Mononuclear cell (primary cell): ENCODE measurements around the gene SLC35F3. TPM values are rescaled to one million over a fixed set of nuclear protein-coding genes. Genes with fewer than 3 reads are reported as not detected.
"Not testable (repeated sequence)": the region's sequence is repeated elsewhere in the genome, so short reads cannot be mapped to it uniquely, and the experiment has no call there.

Source experiments
- H3K27me3 ChIP-seq: 2 replicates; pipeline ENCODE4 v1.6.0; 2011; ENCODE audit warnings: low read length, control low read depth; ENCODE audit not compliant: insufficient read depth
- H3K4me1 ChIP-seq: 2 replicates; pipeline ENCODE4 v1.5.1; 2011; ENCODE audit warnings: mild to moderate bottlenecking, low read length, control low read depth; ENCODE audit not compliant: insufficient read depth
- H3K4me3 ChIP-seq: 2 replicates; pipeline ENCODE4 v1.5.1; 2011; ENCODE audit warnings: mild to moderate bottlenecking, low read length, moderate library complexity
- H3K9me3 ChIP-seq: 2 replicates; pipeline ENCODE4 v1.5.1; 2011; ENCODE audit warnings: low read depth, mild to moderate bottlenecking, control low read depth, low read length
- total RNA-seq: library from RNA; depleted of rRNA; stranded (reverse); fragments of >200 nt; gene quantifications from one replicate; pipeline ENCODE4 v1.2.3, GENCODE V29; 2012

The SLC35F3 gene
- total RNA-seq, 1 donor: not detected

- H3K4me1 ChIP-seq: peaks cover 10% of the 10 kb centered on the region
- no peak overlapping the region for H3K4me3 ChIP-seq
- H3K27me3 ChIP-seq: no peaks in the 10 kb centered on the region
- no peaks in the 10 kb centered on the region for H3K9me3 ChIP-seq
These were observed 335.0 kb downstream of the SLC35F3 start for GRCh38 chr1:234239515-234239914.

DNA sequence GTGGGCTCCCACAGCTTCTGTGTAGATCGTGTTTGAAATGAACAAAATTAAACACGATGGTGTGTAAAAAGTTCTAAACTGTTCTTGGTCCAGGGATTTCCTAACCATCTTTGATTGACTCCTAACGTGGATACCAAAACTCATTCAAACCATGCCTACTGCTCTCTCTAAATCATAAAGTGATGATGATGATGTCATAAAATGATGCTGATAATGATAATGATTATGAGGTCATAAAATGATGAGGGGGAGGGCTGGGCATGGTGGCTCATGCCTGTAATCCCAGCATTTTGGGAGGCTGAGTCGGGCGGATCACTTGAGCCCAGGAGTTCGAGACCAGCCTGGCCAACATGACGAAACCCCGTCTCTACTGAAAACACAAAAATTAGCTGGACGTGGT is 335.5 kb downstream of the SLC35F3 start:
- H3K4me1 ChIP-seq: peaks cover 10% of the 10 kb centered on the region
- no peaks in the 10 kb centered on the region for H3K9me3 ChIP-seq
- H3K27me3 ChIP-seq: no peaks in the 10 kb centered on the region
- no peak overlapping the region for H3K4me3 ChIP-seq

- no peaks in the 10 kb centered on the region for H3K9me3 ChIP-seq
- no peak overlapping the region for H3K4me3 ChIP-seq
- peaks cover 10% of the 10 kb centered on the region for H3K4me1 ChIP-seq
- H3K27me3 ChIP-seq: no peaks in the 10 kb centered on the region
These were observed 336.2 kb downstream of the SLC35F3 start for GRCh38 chr1:234240680-234241079.

DNA sequence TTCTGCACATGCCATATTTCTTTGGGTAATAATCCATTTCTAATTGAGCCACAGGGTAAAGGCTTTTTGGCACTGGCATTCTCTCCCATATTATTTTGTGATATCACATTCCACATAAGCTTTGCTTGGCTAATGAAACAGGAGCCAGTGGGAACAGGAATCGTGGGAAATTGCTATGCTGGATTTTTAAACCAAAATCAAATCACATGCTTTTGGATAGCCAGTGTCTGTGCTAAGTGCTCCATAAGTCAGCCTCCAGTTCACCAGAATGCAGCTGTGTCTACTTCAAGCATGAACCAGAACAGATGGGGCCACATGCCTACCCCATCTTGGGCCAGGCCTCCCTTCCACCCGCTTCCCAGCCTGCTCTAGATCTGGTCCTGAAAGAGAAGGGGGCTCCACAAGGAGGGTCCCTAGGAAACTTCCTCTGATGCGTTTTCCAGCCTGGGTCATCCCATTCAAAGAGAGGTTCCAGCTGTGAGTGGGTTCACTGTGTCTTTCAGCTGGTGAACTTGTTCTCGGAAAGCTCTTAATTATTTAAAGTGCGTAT is 337.5 kb downstream of the SLC35F3 start:
- Histone ChIP-seq H3K27me3 (no peaks in the 10 kb centered on the region), H3K4me3 (no peak overlapping the region), H3K4me1 (peaks cover 10% of the 10 kb centered on the region), H3K9me3 (no peaks in the 10 kb centered on the region)

GRCh38 chr1:234243521-234244260 is 339.2 kb downstream of the SLC35F3 start:
- Histone ChIP-seq H3K4me3 (no peak overlapping the region), H3K4me1 (peaks cover 10% of the 10 kb centered on the region)

DNA sequence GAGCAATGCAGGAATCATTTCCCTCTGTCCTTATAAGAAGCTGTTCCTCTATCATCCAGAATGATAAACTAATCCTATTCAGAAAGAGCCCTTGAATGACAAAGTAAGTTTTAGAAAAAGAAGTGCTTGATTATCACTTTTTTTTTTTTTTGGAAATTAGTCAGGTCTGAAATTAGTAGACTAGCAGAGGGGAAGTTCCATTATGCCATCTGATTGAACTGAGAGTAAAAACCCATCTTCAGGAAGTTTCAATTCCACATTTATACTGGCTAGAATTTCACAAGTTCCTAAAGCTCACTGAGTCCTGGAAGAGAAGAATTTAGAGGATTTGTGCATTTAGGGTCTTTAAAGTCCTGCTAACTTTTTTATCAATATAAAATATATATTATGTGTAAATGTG is 340.0 kb downstream of the SLC35F3 start:
- H3K4me1 ChIP-seq: peaks cover 10% of the 10 kb centered on the region
- no peak overlapping the region for H3K4me3 ChIP-seq
- no peaks in the 10 kb centered on the region for H3K9me3 ChIP-seq
- no peaks in the 10 kb centered on the region for H3K27me3 ChIP-seq

More at GRCh38 chr1:234243521-234244260, 339.2 kb downstream of the SLC35F3 start:
- no peaks in the 10 kb centered on the region for H3K9me3 ChIP-seq
- no peaks in the 10 kb centered on the region for H3K27me3 ChIP-seq

GRCh38 chr1:234246638-234247116 is 342.2 kb downstream of the SLC35F3 start:
- Histone ChIP-seq H3K4me3 (no peak overlapping the region), H3K4me1 (peaks cover 10% of the 10 kb centered on the region), H3K27me3 (no peaks in the 10 kb centered on the region), H3K9me3 (no peaks in the 10 kb centered on the region)

DNA sequence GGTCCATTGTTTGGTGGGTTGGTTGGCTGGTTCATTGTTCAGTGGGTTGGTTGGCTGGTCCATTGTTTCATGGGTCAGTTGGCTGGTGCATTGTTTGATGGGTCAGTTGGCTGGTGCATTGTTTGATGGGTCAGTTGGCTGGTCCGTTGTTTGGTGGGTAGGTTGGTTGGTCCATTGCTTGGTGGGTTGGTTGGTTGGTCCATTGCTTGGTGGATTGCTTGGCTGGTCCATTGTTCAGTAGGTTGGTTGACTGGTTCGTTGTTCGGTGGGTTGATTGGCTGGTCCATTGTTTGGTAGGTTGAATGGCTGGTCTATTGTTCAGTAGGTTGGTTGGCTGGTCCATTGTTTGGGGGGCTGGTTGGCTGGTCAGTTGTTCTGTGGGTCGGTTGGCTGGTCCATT is 343.3 kb downstream of the SLC35F3 start:
- peaks cover 10% of the 10 kb centered on the region for H3K4me1 ChIP-seq
- not testable (repeated sequence) for H3K27me3 ChIP-seq, H3K4me3 ChIP-seq, H3K9me3 ChIP-seq

DNA sequence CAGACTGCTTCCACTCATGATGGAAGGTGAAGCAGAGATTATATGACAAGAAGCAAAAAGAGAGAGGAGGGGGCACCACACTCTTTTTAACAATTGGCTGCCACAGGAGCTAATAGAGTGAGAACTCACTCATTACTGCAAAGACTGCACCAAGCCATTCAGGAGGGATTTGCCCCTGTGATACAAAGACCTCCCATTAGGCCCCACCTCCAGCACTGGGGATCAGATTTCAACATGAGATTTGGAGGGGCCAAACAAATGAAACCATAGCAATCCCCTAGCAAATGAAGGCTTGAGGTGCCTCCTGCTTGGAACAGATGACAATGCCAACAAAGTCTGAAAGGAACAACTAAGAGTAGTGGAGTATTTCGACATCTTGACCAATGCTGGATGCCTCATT is 346.3 kb downstream of the SLC35F3 start:
- Histone ChIP-seq H3K4me1 (no peaks in the 10 kb centered on the region), H3K9me3 (no peaks in the 10 kb centered on the region), H3K4me3 (no peak overlapping the region), H3K27me3 (no peaks in the 10 kb centered on the region)

DNA sequence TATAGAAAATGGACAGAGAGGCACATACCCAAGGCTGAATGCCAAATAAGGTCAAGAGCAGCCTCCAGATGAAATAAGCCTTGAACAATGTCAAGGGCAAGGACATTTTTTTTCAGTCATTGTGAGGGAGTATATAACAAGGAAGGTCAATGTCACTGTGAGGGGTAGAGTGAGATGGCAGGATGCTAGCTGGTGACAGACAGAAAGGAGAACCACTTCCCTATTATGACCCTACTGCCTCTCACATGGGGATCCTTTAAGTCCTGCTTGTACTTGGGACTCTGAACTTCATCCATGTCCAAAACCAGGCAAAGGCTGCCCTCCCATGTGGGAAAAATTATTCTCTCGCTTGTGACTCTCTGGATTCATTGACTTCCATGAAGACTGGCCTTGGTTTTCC is 349.3 kb downstream of the SLC35F3 start:
- no peaks in the 10 kb centered on the region for H3K4me1 ChIP-seq
- H3K27me3 ChIP-seq: peaks cover 5% of the 10 kb centered on the region
- H3K9me3 ChIP-seq: no peaks in the 10 kb centered on the region

DNA sequence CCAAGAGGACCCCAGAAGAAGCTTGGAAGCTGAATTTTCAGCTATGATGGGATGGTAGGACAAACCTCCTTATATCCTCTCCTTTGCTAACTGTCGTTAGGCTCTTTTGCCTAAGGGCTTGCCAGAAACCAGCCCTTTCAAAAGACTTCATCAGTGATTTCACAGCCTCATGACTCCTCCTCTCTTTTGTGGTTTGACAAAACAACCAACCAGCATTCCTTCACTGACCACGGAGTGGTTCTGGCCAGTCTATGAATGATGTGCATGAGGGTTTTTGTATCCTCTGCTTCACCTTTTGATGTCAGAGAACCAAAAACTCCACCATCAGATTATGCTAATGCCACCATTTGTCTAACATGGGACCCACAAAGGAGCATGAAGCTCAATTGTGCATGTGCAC is 351.9 kb downstream of the SLC35F3 start:
- Histone ChIP-seq H3K4me3 (no peak overlapping the region), H3K9me3 (no peaks in the 10 kb centered on the region), H3K4me1 (peaks cover 7% of the 10 kb centered on the region), H3K27me3 (peaks cover 5% of the 10 kb centered on the region)

More for the DNA sequence above, 349.3 kb downstream of the SLC35F3 start:
- no peak overlapping the region for H3K4me3 ChIP-seq

DNA sequence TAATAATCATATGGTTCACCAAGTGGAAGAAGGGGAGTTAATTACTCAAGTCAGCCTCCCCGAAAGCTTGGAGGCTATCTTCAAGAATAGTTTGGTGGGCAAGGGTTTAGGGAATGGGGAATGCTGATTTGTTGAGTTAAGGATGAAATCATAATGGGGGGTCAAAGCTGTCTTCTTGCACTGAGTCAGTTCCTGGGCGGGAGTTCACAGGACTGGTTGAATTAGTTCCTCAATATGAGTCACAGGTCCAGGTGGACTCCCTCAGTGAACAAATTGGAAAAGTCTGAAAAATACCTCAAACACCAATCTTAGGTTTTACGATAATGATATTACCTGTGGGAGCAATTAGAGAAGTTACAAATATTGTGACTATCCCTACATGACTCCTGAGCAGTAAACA is 353.6 kb downstream of the SLC35F3 start:
- no peak overlapping the region for H3K4me3 ChIP-seq
- peaks cover 5% of the 10 kb centered on the region for H3K27me3 ChIP-seq
- H3K9me3 ChIP-seq: no peaks in the 10 kb centered on the region
- H3K4me1 ChIP-seq: peaks cover 7% of the 10 kb centered on the region

GRCh38 chr1:234260578-234260977 is 356.1 kb downstream of the SLC35F3 start:
- Histone ChIP-seq H3K9me3 (no peaks in the 10 kb centered on the region), H3K4me3 (no peak overlapping the region), H3K4me1 (peaks cover 7% of the 10 kb centered on the region), H3K27me3 (peaks cover 5% of the 10 kb centered on the region)

GRCh38 chr1:234261545-234261944 is 357.1 kb downstream of the SLC35F3 start:
- Histone ChIP-seq H3K9me3 (no peaks in the 10 kb centered on the region), H3K4me1 (peaks cover 7% of the 10 kb centered on the region), H3K4me3 (no peak overlapping the region)

GRCh38 chr1:234262007-234262753 is 357.7 kb downstream of the SLC35F3 start:
- no peaks in the 10 kb centered on the region for H3K27me3 ChIP-seq
- H3K4me3 ChIP-seq: no peak overlapping the region
- no peaks in the 10 kb centered on the region for H3K9me3 ChIP-seq
- peaks cover 7% of the 10 kb centered on the region for H3K4me1 ChIP-seq

More at GRCh38 chr1:234261545-234261944, 357.1 kb downstream of the SLC35F3 start:
- peaks cover under 1% of the 10 kb centered on the region for H3K27me3 ChIP-seq
